ENCODE results near the gene CD151. TPM values are rescaled to one million over a fixed set of nuclear protein-coding genes. Genes with fewer than 3 reads are reported as not detected.

The CD151 gene
- total and polyA plus RNA-seq, 7 donors = 149 to 358 (median 168) TPM

- Histone ChIP-seq H3K9me3 (no peaks in the 10 kb centered on the region), H3K27me3 (ENCODE audit: insufficient read depth in 3 of 3, low read length in 2 of 3) (peaks cover 0 to 30% (median 11%) of the 10 kb centered on the region in 3 donors), H3K4me3 (no peak overlapping the region), H3K36me3 (ENCODE audit: insufficient read depth in 1 of 2, low read depth in 1 of 2) (no peaks in the 10 kb centered on the region), H3K4me1 (peaks cover 14% of the 10 kb centered on the region), H3K27ac (no peak overlapping the region)
- 64 to 66% (median 66%) methylated on average over 28 of the region's 28 CpGs for WGBS, 3 donors
- no peak for ATAC-seq
- intact Hi-C loops (cut with DNase I) = no loop called here
- no peak for TF ChIP-seq CTCF (IDR thresholded peaks at IDR 0.05)
- DNase-seq = peak in 1 of 2 donors; percentile 50
Measured at GRCh38 chr11:788009-788640, 44.6 kb upstream of the CD151 start.

- ATAC-seq (no peak), DNase-seq (peak in 1 of 2 donors; percentile 57)
- Histone ChIP-seq H3K27me3 (ENCODE audit: insufficient read depth in 3 of 3, low read length in 2 of 3) (peaks cover 0 to 39% (median 11%) of the 10 kb centered on the region in 3 donors), H3K4me1 (peaks cover 4% of the 10 kb centered on the region), H3K27ac (no peak overlapping the region), H3K9me3 (no peaks in the 10 kb centered on the region), H3K4me3 (no peak overlapping the region), H3K36me3 (ENCODE audit: insufficient read depth in 1 of 2, low read depth in 1 of 2) (no peaks in the 10 kb centered on the region)
- TF ChIP-seq CTCF (IDR thresholded peaks at IDR 0.05) = no peak
- 22 to 26% (median 25%) methylated on average over 25 to 31 of the region's 31 CpGs for WGBS, 3 donors
- intact Hi-C loops (cut with DNase I) = no loop called here
Measured at GRCh38 chr11:788953-789940, 43.5 kb upstream of the CD151 start.

- H3K4me3 ChIP-seq = no peak within 1 kb of the TSS
- H3K27ac ChIP-seq = no peak within 1 kb of the TSS
- intact Hi-C loops (cut with DNase I) = no loop called here
- H3K36me3 ChIP-seq (ENCODE audit: insufficient read depth in 1 of 2, low read depth in 1 of 2) = no peaks in the 10 kb centered on the region
- ATAC-seq (peak in 1 of 4 donors; percentile 17), DNase-seq (peak; percentile 45 to 62)
- H3K27me3 ChIP-seq (ENCODE audit: insufficient read depth in 3 of 3, low read length in 2 of 3) = peaks cover 0 to 43% (median 15%) of the 10 kb centered on the region in 3 donors
- no peaks in the 10 kb centered on the region for H3K9me3 ChIP-seq
- 5 to 8% (median 7%) methylated on average over 26 to 44 of the region's 44 CpGs for WGBS, 3 donors
- H3K4me1 ChIP-seq = no peaks in the 10 kb centered on the region
- no peak for TF ChIP-seq CTCF (IDR thresholded peaks at IDR 0.05)
Measured at GRCh38 chr11:789943-790342, 42.8 kb upstream of the CD151 start, which contains the start of gene CEND1. CEND1 (minus strand) TSS chr11:790090; CDS start chr11:788576, 1,514 bp downstream.

- peaks cover 0 to 43% (median 19%) of the 10 kb centered on the region in 3 donors for H3K27me3 ChIP-seq (ENCODE audit: insufficient read depth in 3 of 3, low read length in 2 of 3)
- DNase-seq = peak in 1 of 2 donors; percentile 59
- WGBS, 3 donors = 69 to 73% (median 71%) methylated on average over 15 to 18 of the region's 18 CpGs
Measured at GRCh38 chr11:790721-791564, 41.8 kb upstream of the CD151 start.

More at GRCh38 chr11:790721-791564, 41.8 kb upstream of the CD151 start:
- no peak overlapping the region for H3K27ac ChIP-seq
- intact Hi-C loops (cut with DNase I) = no loop called here
- H3K9me3 ChIP-seq = no peaks in the 10 kb centered on the region
- no peak for TF ChIP-seq CTCF (IDR thresholded peaks at IDR 0.05)
- H3K4me3 ChIP-seq = no peak overlapping the region
- no peaks in the 10 kb centered on the region for H3K4me1 ChIP-seq
- H3K36me3 ChIP-seq (ENCODE audit: insufficient read depth in 1 of 2, low read depth in 1 of 2) = no peaks in the 10 kb centered on the region
- no peak for ATAC-seq
